Loucy (cell line): ENCODE measurements around the gene CDH12.

Experiments
- H2AFZ ChIP-seq: fragments of 200-600 bp; sonication (generic); 2 replicates; pipeline ENCODE4 v1.6.0; 2016; ENCODE audit warnings: antibody characterized with exemption, mild to moderate bottlenecking, low read length, moderate library complexity
- H3F3A ChIP-seq: fragments of 200-600 bp; 2 replicates; pipeline ENCODE4 v1.6.0; 2016; ENCODE audit warnings: antibody characterized with exemption, low read depth, mild to moderate bottlenecking
- H3K27me3 ChIP-seq: fragments of 200-600 bp; sonication (generic); 2 replicates; pipeline ENCODE4 v1.6.1; 2014; ENCODE audit warnings: low read length, mild to moderate bottlenecking; ENCODE audit not compliant: insufficient read depth, poor library complexity, severe bottlenecking
- H3K36me3 ChIP-seq: fragments of 200-600 bp; sonication (generic); 2 replicates; pipeline ENCODE4 v1.6.1; 2016; ENCODE audit warnings: low read length; ENCODE audit not compliant: insufficient read depth
- H3K4me1 ChIP-seq: fragments of 200-600 bp; sonication (generic); 2 replicates; pipeline ENCODE4 v1.5.1; 2014; ENCODE audit warnings: low read length, mild to moderate bottlenecking; ENCODE audit not compliant: insufficient read depth, poor library complexity, severe bottlenecking
- H3K4me2 ChIP-seq: fragments of 200-600 bp; sonication (generic); 2 replicates; pipeline ENCODE4 v1.6.0; 2014; ENCODE audit warnings: antibody characterized with exemption, low read length, low read depth, mild to moderate bottlenecking; ENCODE audit not compliant: poor library complexity, severe bottlenecking
- H3K4me3 ChIP-seq: fragments of 200-600 bp; sonication (generic); 2 replicates; pipeline ENCODE4 v1.5.1; 2014; ENCODE audit warnings: low read length, mild to moderate bottlenecking, mixed read lengths; ENCODE audit not compliant: poor library complexity, severe bottlenecking
- H3K79me2 ChIP-seq: fragments of 200-600 bp; sonication (generic); 2 replicates; pipeline ENCODE4 v1.6.1; 2014; ENCODE audit warnings: low read length; ENCODE audit not compliant: insufficient read depth
- H3K9ac ChIP-seq: fragments of 200-600 bp; sonication (generic); 2 replicates; pipeline ENCODE4 v1.6.0; 2014; ENCODE audit warnings: mild to moderate bottlenecking, low read depth, low read length, moderate library complexity; ENCODE audit not compliant: poor library complexity, severe bottlenecking
- H3K9me2 ChIP-seq: fragments of 200-600 bp; sonication (generic); replicated peaks from 2 replicates; pipeline ENCODE4 v1.6.1; 2016; ENCODE audit warnings: low read depth, low read length, mixed read lengths
- H3K9me3 ChIP-seq: fragments of 200-600 bp; sonication (generic); 2 replicates; pipeline ENCODE4 v1.6.1; 2014; ENCODE audit warnings: mild to moderate bottlenecking, antibody characterized with exemption, low read length, low read depth; ENCODE audit not compliant: insufficient read depth
- H4K20me1 ChIP-seq: fragments of 200-600 bp; sonication (generic); 2 replicates; pipeline ENCODE4 v1.6.0; 2014; ENCODE audit warnings: antibody characterized with exemption, low read length, mild to moderate bottlenecking; ENCODE audit not compliant: insufficient read depth, poor library complexity, severe bottlenecking
- CTCF ChIP-seq: fragments of 200-600 bp; sonication (generic); conservative IDR thresholded peaks from 2 replicates; pipeline ENCODE4 v1.5.1; 2014; ENCODE audit warnings: mild to moderate bottlenecking, antibody characterized with exemption, low read length
- EZH2phosphoT487 ChIP-seq: fragments of 200-600 bp; IDR thresholded peaks from 2 replicates; pipeline ENCODE4 v1.6.1; 2018; ENCODE audit warnings: antibody characterized with exemption, mild to moderate bottlenecking, moderate library complexity, borderline replicate concordance

The CDH12 gene

GRCh38 chr5:22899341-22899740, 46.2 kb upstream of the CDH12 start:
- Histone ChIP-seq H3K4me2 (no peak overlapping the region), H4K20me1 (no peaks in the 10 kb centered on the region), H3K79me2 (no peaks in the 10 kb centered on the region), H2AFZ (no peak overlapping the region), H3K27me3 (no peaks in the 10 kb centered on the region), H3K9me2 (no peaks in the 10 kb centered on the region), H3K4me1 (no peaks in the 10 kb centered on the region), H3K36me3 (no peaks in the 10 kb centered on the region), H3K9ac (no peak overlapping the region), H3K9me3 (no peaks in the 10 kb centered on the region), H3K4me3 (no peak overlapping the region), H3F3A (no peaks in the 10 kb centered on the region)
- TF ChIP-seq CTCF (no peak), EZH2phosphoT487 (no peak)

GRCh38 chr5:22896152-22896551, 43.0 kb upstream of the CDH12 start:
- no peaks in the 10 kb centered on the region for H3K4me1 ChIP-seq
- no peak overlapping the region for H3K4me3 ChIP-seq
- H3F3A ChIP-seq, result no peaks in the 10 kb centered on the region
- H2AFZ ChIP-seq, result no peak overlapping the region
- H4K20me1 ChIP-seq, result no peaks in the 10 kb centered on the region
- H3K79me2 ChIP-seq, result no peaks in the 10 kb centered on the region
- no peaks in the 10 kb centered on the region for H3K9me3 ChIP-seq
- H3K9ac ChIP-seq, result no peak overlapping the region
- no peak overlapping the region for H3K4me2 ChIP-seq
- H3K27me3 ChIP-seq, result no peaks in the 10 kb centered on the region
- no peak for TF ChIP-seq CTCF
- TF ChIP-seq EZH2phosphoT487, result no peak
- H3K36me3 ChIP-seq, result no peaks in the 10 kb centered on the region
- no peaks in the 10 kb centered on the region for H3K9me2 ChIP-seq

- Histone ChIP-seq H3K79me2 (no peaks in the 10 kb centered on the region), H3K4me3 (no peak overlapping the region), H3K4me1 (no peaks in the 10 kb centered on the region), H3K9me2 (no peaks in the 10 kb centered on the region), H3K27me3 (no peaks in the 10 kb centered on the region), H3K9ac (no peak overlapping the region), H3K9me3 (no peaks in the 10 kb centered on the region), H3F3A (no peaks in the 10 kb centered on the region), H2AFZ (no peak overlapping the region), H3K36me3 (no peaks in the 10 kb centered on the region), H4K20me1 (no peaks in the 10 kb centered on the region), H3K4me2 (no peak overlapping the region)
- TF ChIP-seq EZH2phosphoT487 (no peak), CTCF (no peak)
Observed at GRCh38 chr5:22892441-22892840, 39.3 kb upstream of the CDH12 start.
